ENCODE measurements around the gene TXK.

- TF ChIP-seq MAX (CRISPR knock-in tag; IDR thresholded peaks at IDR 0.05) (no peak), AFF4 (CRISPR knock-in tag; IDR thresholded peaks at IDR 0.05; ENCODE audit: borderline replicate concordance) (no peak), ELF4 (CRISPR knock-in tag; IDR thresholded peaks at IDR 0.05; ENCODE audit: low read depth) (no peak), CREB1 (CRISPR knock-in tag; IDR thresholded peaks at IDR 0.05) (no peak), CTCF (IDR thresholded peaks at IDR 0.05) (no peak), JUN (CRISPR knock-in tag; IDR thresholded peaks at IDR 0.05) (no peak), ZNF512 (CRISPR knock-in tag; IDR thresholded peaks at IDR 0.05; ENCODE audit: borderline replicate concordance) (no peak), SP1 (CRISPR knock-in tag; conservative IDR thresholded peaks at IDR 0.05) (no peak), HMGA2 (CRISPR knock-in tag; IDR thresholded peaks at IDR 0.05) (no peak)
Observed at GRCh38 chr4:48017108-48017571, 116.9 kb downstream of the TXK start.
